ENCODE measurements around the gene PADI3. TPM values are rescaled to one million over a fixed set of nuclear protein-coding genes. Genes with fewer than 3 reads are reported as not detected.

The PADI3 gene
- total and polyA plus RNA-seq, 2 of the 8 experiments (the other 6 are each of a cell fraction or from before 2014, with no cell fraction given) = 0.37 to 0.94 TPM

GRCh38 chr1:17281775-17282181, 32.9 kb downstream of the PADI3 start (continued):
- TF ChIP-seq CEBPB (IDR thresholded peaks at IDR 0.05; ENCODE audit: low read depth, low read length) (no peak), USF2 (IDR thresholded peaks at IDR 0.05; ENCODE audit: low read length) (no peak), CHD1 (IDR thresholded peaks at IDR 0.05; ENCODE audit: low read depth, low read length) (no peak), RAD21 (IDR thresholded peaks at IDR 0.05 in 1 of 2, conservative IDR thresholded peaks at IDR 0.05 in 1 of 2; ENCODE audit: low read depth in 2 of 2, low read length in 2 of 2) (no peak), CHD2 (IDR thresholded peaks at IDR 0.05; ENCODE audit: low read length) (no peak), ATF3 (IDR thresholded peaks at IDR 0.05; ENCODE audit: insufficient read depth, low read depth, low read length) (no peak), CBX8 (IDR thresholded peaks at IDR 0.05; ENCODE audit: borderline replicate concordance, low read depth, low read length) (no peak)

All from H1 (cell line).